ENCODE results near the gene GTF2A1L.

Gene GTF2A1L

GRCh38 chr2:48724278-48724677, 106.6 kb downstream of the GTF2A1L start:
- DNase-seq (ENCODE audit: low read depth) = no peak
- TF ChIP-seq CTCF (conservative IDR thresholded peaks at IDR 0.05; ENCODE audit: control insufficient read depth, insufficient read depth, low read depth, low read length) = no peak
- H3K4me3 ChIP-seq (ENCODE audit: control insufficient read depth, low read depth, low read length) = no peak overlapping the region

DNA sequence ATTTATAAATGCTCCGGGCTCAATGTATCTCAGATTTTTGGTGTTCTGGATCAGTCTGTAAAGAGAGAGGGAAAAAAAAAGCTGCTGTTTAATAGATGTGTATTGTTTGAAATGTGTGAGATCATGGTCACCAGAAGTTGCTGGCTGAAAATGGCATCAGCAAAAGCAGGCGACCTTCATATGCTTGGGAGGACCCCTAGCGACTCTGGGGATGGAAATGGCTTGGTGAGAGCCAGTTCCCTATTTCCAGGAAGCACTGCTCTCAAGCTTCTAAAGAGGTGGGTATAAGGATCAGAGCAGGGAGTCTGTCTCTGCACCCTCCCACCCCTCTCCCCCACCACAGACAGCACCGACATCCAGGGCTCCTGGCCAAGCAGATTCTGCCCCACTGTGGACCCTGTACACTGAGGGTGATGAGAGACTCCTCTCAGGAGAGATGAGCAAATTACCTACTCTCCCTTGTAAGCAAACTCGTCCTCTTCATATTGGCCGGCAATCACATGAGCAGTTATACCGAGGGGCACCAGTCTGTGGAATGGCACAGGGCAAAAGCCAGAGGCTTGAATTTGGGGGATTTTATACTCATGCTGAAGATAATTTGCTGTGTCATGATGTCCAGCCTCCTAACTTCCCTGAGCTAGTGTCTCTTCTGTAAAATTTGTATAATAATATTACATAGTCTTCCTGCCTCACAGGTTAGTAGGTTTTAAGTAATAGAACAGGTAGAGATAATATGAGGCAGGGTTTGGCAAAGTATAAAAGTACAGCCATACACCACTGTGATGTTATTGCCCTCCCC, 108.2 kb downstream of the GTF2A1L start:
- TF ChIP-seq CTCF (conservative IDR thresholded peaks at IDR 0.05; ENCODE audit: control insufficient read depth, insufficient read depth, low read depth, low read length) = no peak
- no peak for DNase-seq (ENCODE audit: low read depth)
- no peak overlapping the region for H3K4me3 ChIP-seq (ENCODE audit: control insufficient read depth, low read depth, low read length)

DNA sequence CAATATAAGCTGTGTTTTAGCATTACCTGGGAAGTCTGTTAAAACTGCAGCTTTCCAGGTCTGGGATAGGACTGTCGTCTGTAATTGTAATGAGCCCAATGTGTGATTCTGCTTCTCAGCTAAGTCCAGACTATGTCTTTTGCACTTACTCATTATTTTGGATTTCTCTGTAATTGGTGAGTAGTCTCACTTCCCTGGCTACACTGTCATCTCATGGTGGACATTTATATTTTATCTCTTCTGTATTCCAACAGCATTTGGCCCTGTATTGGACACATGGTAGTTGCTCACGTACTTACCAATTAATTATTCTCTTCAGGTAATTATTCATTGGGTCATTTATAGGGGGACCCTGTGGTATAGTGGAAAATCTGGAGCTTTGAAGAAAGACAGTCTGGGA, 109.9 kb downstream of the GTF2A1L start:
- no peak for TF ChIP-seq CTCF (conservative IDR thresholded peaks at IDR 0.05; ENCODE audit: control insufficient read depth, insufficient read depth, low read depth, low read length)

DNA sequence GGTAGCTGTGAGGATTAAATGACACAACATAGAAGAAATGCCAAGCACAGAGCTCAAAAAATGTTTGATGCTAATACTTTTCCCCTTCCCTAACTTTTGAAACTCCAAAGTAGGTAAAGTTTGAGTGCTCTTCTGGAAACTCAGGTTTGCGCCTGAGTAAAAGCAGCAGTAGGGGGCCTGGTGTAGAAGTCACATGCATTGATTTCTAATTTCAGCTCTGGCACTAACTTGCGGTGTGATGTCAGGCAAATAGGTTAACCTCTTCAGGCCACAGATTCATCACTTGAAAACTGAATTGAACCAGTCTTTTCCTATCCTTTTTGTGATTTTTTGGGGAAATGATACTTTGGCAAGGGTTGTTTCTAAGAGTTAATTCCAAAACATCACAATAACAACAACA, 110.6 kb downstream of the GTF2A1L start:
- no peak for DNase-seq (ENCODE audit: low read depth)
- no peak overlapping the region for H3K4me3 ChIP-seq (ENCODE audit: control insufficient read depth, low read depth, low read length)
- no peak for TF ChIP-seq CTCF (conservative IDR thresholded peaks at IDR 0.05; ENCODE audit: control insufficient read depth, insufficient read depth, low read depth, low read length)

More for the DNA sequence above, 109.9 kb downstream of the GTF2A1L start:
- no peak overlapping the region for H3K4me3 ChIP-seq (ENCODE audit: control insufficient read depth, low read depth, low read length)
- DNase-seq (ENCODE audit: low read depth) = no peak

- DNase-seq (ENCODE audit: low read depth) = no peak
- H3K4me3 ChIP-seq (ENCODE audit: control insufficient read depth, low read depth, low read length) = no peak overlapping the region
- TF ChIP-seq CTCF (conservative IDR thresholded peaks at IDR 0.05; ENCODE audit: control insufficient read depth, insufficient read depth, low read depth, low read length) = no peak
These were observed 111.2 kb downstream of the GTF2A1L start for GRCh38 chr2:48728840-48729239.
